ENCODE results near the gene SGPL1.

The SGPL1 gene

GRCh38 chr10:70886921-70887665 is 71.3 kb downstream of the SGPL1 start:
- no peak for DNase-seq

- DNase-seq: peak; percentile 86
These were observed 72.4 kb downstream of the SGPL1 start, which contains the start of gene PCBD1 for GRCh38 chr10:70887804-70888800. TSS of gene PCBD1 (minus strand) at chr10:70888565. CDS start at chr10:70888533, 32 bp downstream.

GRCh38 chr10:70889291-70889690 is 73.5 kb downstream of the SGPL1 start:
- DNase-seq: no peak

- DNase-seq: no peak
These were observed 75.2 kb downstream of the SGPL1 start for GRCh38 chr10:70890917-70891431.

- DNase-seq: no peak
These were observed 75.9 kb downstream of the SGPL1 start for GRCh38 chr10:70891627-70892026.

- DNase-seq: no peak
These were observed 76.9 kb downstream of the SGPL1 start for GRCh38 chr10:70892631-70893030.

- peak; percentile 38 for DNase-seq
These were observed 77.7 kb downstream of the SGPL1 start for GRCh38 chr10:70893227-70894006.

- no peak for DNase-seq
These were observed 78.7 kb downstream of the SGPL1 start for GRCh38 chr10:70894416-70894815.

- DNase-seq: no peak
These were observed 80.8 kb downstream of the SGPL1 start for GRCh38 chr10:70896551-70896950.

- DNase-seq: no peak
These were observed 82.9 kb downstream of the SGPL1 start for GRCh38 chr10:70898687-70899086.

GRCh38 chr10:70899096-70899495 is 83.3 kb downstream of the SGPL1 start:
- no peak for DNase-seq

GRCh38 chr10:70901276-70901878 is 85.6 kb downstream of the SGPL1 start:
- no peak for DNase-seq

- no peak for DNase-seq
These were observed 87.0 kb downstream of the SGPL1 start for GRCh38 chr10:70902661-70903261.

- DNase-seq: peak; percentile 75
These were observed 87.6 kb downstream of the SGPL1 start for GRCh38 chr10:70903262-70903921.

GRCh38 chr10:70905071-70906021 is 89.6 kb downstream of the SGPL1 start:
- DNase-seq: no peak

GRCh38 chr10:70906031-70906783 is 90.5 kb downstream of the SGPL1 start:
- no peak for DNase-seq

GRCh38 chr10:70906953-70907636 is 91.3 kb downstream of the SGPL1 start:
- no peak for DNase-seq

GRCh38 chr10:70907637-70908405 is 92.1 kb downstream of the SGPL1 start:
- DNase-seq: no peak
